Suprapubic skin (tissue), 4 donors: ENCODE results near the gene RCHY1.
"Not testable (repeated sequence)": the region's sequence is repeated elsewhere in the genome, so short reads cannot be mapped to it uniquely, and the experiment has no call there.

ENCODE experiments used
- CTCF ChIP-seq, 2 donors: fragments of 200-600 bp in 1 of 2; fragments of 450-650 bp in 1 of 2; sonication (generic) in 1 of 2; IDR thresholded peaks; one replicate each; pipeline ENCODE4 v1.5.1; 2016 to 2019; ENCODE audit warnings: antibody characterized with exemption in 2 of 2, mild to moderate bottlenecking in 1 of 2, moderate library complexity in 1 of 2
- EP300 ChIP-seq: sonication (generic); formaldehyde crosslinking; IDR thresholded peaks from one replicate; pipeline ENCODE4 v1.6.1; 2017; ENCODE audit warnings: antibody characterized with exemption
- POLR2AphosphoS5 ChIP-seq, 3 donors: sonication (generic); formaldehyde crosslinking; IDR thresholded peaks; one replicate each; pipeline ENCODE4 v1.6.1; 2017; ENCODE audit warnings: antibody characterized with exemption in 3 of 3

DNA sequence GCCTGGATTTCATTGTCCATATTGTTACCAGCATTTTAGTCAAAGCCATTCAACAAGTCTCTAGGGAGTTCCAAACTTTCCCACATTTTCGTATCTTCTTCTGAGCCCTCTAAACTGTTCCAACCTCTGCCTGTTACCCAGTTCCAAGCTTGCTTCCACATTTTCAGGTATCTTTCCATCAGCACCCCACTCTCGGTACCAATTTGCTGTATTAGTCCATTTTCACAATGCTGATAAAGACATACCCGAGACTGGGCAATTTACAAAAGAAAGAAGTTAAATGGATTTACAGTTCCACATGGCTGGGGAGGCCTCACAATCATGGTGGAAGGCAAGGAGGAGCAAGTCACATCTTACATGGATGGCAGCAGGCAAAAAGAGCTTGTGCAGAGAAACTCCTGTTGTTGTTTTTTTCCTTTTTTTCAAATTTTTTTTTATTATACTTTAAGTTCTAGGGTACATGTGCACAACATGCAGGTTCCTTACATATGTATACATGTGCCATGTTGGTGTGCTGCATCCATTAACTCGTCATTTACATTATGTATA, 19.2 kb upstream of the RCHY1 start:
- not testable (repeated sequence) for TF ChIP-seq CTCF (IDR thresholded peaks at IDR 0.05); POLR2AphosphoS5 (IDR thresholded peaks at IDR 0.05); EP300
